Right lobe of liver (tissue), 6 donors: ENCODE results near the gene SEMA3A. TPM values are rescaled to one million over a fixed set of nuclear protein-coding genes. Genes with fewer than 3 reads are reported as not detected.

Source experiments
- ATAC-seq, 4 donors: fragments of 200-7000 bp; cut with Tn5 transposase; one replicate each; pipeline ENCODE4 v1.9.1; 2020; ENCODE audit warnings: mild to moderate bottlenecking in 4 of 4, moderate library complexity in 4 of 4
- DNase-seq, 3 donors: peaks; one replicate each; pipeline ENCODE4 v3.0.0-alpha.2; 2020
- H3K27ac ChIP-seq, 3 donors: fragments of 200-600 bp; one replicate each; pipeline ENCODE4 v1.8.0; 2022
- H3K27me3 ChIP-seq, 2 donors: fragments of 200-600 bp; one replicate each; pipeline ENCODE4 v1.8.0; 2022
- H3K36me3 ChIP-seq, 4 donors: fragments of 200-600 bp; sonication (generic) in 1 of 4; one replicate each; pipeline versions ENCODE4 v1.5.1 to v1.8.0; 2017 to 2022; ENCODE audit warnings: control low read depth in 1 of 4
- H3K4me1 ChIP-seq, 4 donors: fragments of 200-600 bp; sonication (generic) in 1 of 4; one replicate each; pipeline versions ENCODE4 v1.5.1 to v1.8.0; 2017 to 2022; ENCODE audit warnings: control low read depth in 1 of 4
- H3K4me3 ChIP-seq, 3 donors: fragments of 200-600 bp; one replicate each; pipeline ENCODE4 v1.8.0; 2022
- H3K9me3 ChIP-seq, 4 donors: fragments of 200-600 bp; sonication (generic) in 1 of 4; one replicate each; pipeline versions ENCODE4 v1.5.1 to v1.8.0; 2017 to 2022; ENCODE audit warnings: control low read depth in 1 of 4
- CTCF ChIP-seq, 4 donors: fragments of 200-600 bp in 3 of 4; fragments of 450-650 bp in 1 of 4; IDR thresholded peaks; one replicate each; pipeline versions ENCODE4 v1.5.1 to v1.8.0; 2016 to 2022; ENCODE audit warnings: antibody characterized with exemption in 4 of 4, mild to moderate bottlenecking in 2 of 4
- POLR2A ChIP-seq: fragments of 450-650 bp; IDR thresholded peaks from one replicate; pipeline ENCODE4 v1.6.1; 2017; ENCODE audit warnings: antibody characterized with exemption, mild to moderate bottlenecking
- WGBS: methylation state at CpG from one replicate; pipeline ENCODE4 v1.1.6; 2018; ENCODE audit warnings: low coverage, low lambda C conversion rate; ENCODE audit not compliant: insufficient coverage; ENCODE audit errors: missing lambda C conversion rate; 5-methylcytosine and 5-hydroxymethylcytosine counted together
- intact Hi-C, 2 donors: fragments of 100-400 bp; cut with DNase I; formaldehyde crosslinking; loops; one replicate each; pipeline versions ENCODE4 v1.11.2 to v1.14.1; 2022
- total RNA-seq, 6 experiments: library from RNA; depleted of rRNA in 2 of 6; stranded (reverse); fragments of >200 nt in 2 of 6; fragmentation: NEBNext Ultra II Directional in 3 of 6; extraction: Animal tissue kit (Norgen Biotek cat#: 25700) in 3 of 6; gene quantifications; one replicate each; pipeline versions ENCODE4 v1.1.0 to v1.2.4, GENCODE V29; 2016 to 2023
- donor health status: DM: no; HTN: yes; CAD: no.
- donor health status: DM: no; HTN: no; CAD: no.
- donor health status: DM: no; HTN: no; CAD: no.
- donor health status: DM: no; HTN: yes; CAD: no.
- donor health status: DM: no; HTN: yes; CAD: no.

The SEMA3A gene
- total RNA-seq, 6 experiments from 2014 or later = 0.12 to 0.57 (median 0.29) TPM; not detected in 1

GRCh38 chr7:84170646-84171045 is 23.9 kb downstream of the SEMA3A start:
- ATAC-seq = no peak
- Histone ChIP-seq H3K9me3 (no peaks in the 10 kb centered on the region), H3K27ac (no peak overlapping the region), H3K4me1 (no peaks in the 10 kb centered on the region), H3K36me3 (no peaks in the 10 kb centered on the region), H3K4me3 (no peak overlapping the region), H3K27me3 (no peaks in the 10 kb centered on the region)
- WGBS = 36% methylated on average over 2 of the region's 2 CpGs
- TF ChIP-seq POLR2A (no peak), CTCF (IDR thresholded peaks at IDR 0.05) (no peak)
- DNase-seq = no peak
- intact Hi-C loops = no loop called here

GRCh38 chr7:84162584-84162983 is 32.0 kb downstream of the SEMA3A start:
- no peak for DNase-seq
- TF ChIP-seq POLR2A (no peak), CTCF (IDR thresholded peaks at IDR 0.05) (no peak)
- no peaks in the 10 kb centered on the region for H3K36me3 ChIP-seq
- H3K4me1 ChIP-seq = no peaks in the 10 kb centered on the region
- no peak overlapping the region for H3K4me3 ChIP-seq
- 26% methylated on average over 1 of the region's 1 CpG for WGBS
- no peak overlapping the region for H3K27ac ChIP-seq
- H3K9me3 ChIP-seq = no peaks in the 10 kb centered on the region
- intact Hi-C loops = no loop called here
- ATAC-seq = no peak
- H3K27me3 ChIP-seq = no peaks in the 10 kb centered on the region

GRCh38 chr7:84162125-84162524 is 32.5 kb downstream of the SEMA3A start:
- H3K4me3 ChIP-seq = no peak overlapping the region
- intact Hi-C loops = no loop called here
- no peaks in the 10 kb centered on the region for H3K9me3 ChIP-seq
- H3K27me3 ChIP-seq = no peaks in the 10 kb centered on the region
- TF ChIP-seq CTCF (IDR thresholded peaks at IDR 0.05) (no peak), POLR2A (no peak)
- no peaks in the 10 kb centered on the region for H3K4me1 ChIP-seq
- no peak for ATAC-seq
- no peak for DNase-seq
- no peaks in the 10 kb centered on the region for H3K36me3 ChIP-seq
- H3K27ac ChIP-seq = no peak overlapping the region

GRCh38 chr7:84161398-84161797 is 33.2 kb downstream of the SEMA3A start:
- DNase-seq = no peak
- Histone ChIP-seq H3K4me3 (no peak overlapping the region), H3K27me3 (no peaks in the 10 kb centered on the region), H3K4me1 (no peaks in the 10 kb centered on the region), H3K36me3 (no peaks in the 10 kb centered on the region), H3K27ac (no peak overlapping the region), H3K9me3 (no peaks in the 10 kb centered on the region)
- intact Hi-C loops = no loop called here
- 76% methylated on average over 1 of the region's 1 CpG for WGBS
- TF ChIP-seq CTCF (IDR thresholded peaks at IDR 0.05) = no peak
- ATAC-seq = no peak

GRCh38 chr7:84159435-84159834 is 35.2 kb downstream of the SEMA3A start:
- Histone ChIP-seq H3K9me3 (no peaks in the 10 kb centered on the region), H3K4me3 (no peak overlapping the region), H3K27me3 (no peaks in the 10 kb centered on the region), H3K36me3 (no peaks in the 10 kb centered on the region), H3K27ac (no peak overlapping the region), H3K4me1 (no peaks in the 10 kb centered on the region)
- intact Hi-C loops = no loop called here
- DNase-seq = no peak
- ATAC-seq = no peak
- TF ChIP-seq CTCF (IDR thresholded peaks at IDR 0.05) (no peak), POLR2A (no peak)
